ENCODE measurements around the gene SDE2. TPM values are rescaled to one million over a fixed set of nuclear protein-coding genes. Genes with fewer than 3 reads are reported as not detected.

Gene SDE2
- total and polyA plus RNA-seq, 10 of the 15 experiments (the other 5 are each of a cell fraction or from before 2014, with no cell fraction given) = 2.7 to 19.4 (median 12.6) TPM

DNA sequence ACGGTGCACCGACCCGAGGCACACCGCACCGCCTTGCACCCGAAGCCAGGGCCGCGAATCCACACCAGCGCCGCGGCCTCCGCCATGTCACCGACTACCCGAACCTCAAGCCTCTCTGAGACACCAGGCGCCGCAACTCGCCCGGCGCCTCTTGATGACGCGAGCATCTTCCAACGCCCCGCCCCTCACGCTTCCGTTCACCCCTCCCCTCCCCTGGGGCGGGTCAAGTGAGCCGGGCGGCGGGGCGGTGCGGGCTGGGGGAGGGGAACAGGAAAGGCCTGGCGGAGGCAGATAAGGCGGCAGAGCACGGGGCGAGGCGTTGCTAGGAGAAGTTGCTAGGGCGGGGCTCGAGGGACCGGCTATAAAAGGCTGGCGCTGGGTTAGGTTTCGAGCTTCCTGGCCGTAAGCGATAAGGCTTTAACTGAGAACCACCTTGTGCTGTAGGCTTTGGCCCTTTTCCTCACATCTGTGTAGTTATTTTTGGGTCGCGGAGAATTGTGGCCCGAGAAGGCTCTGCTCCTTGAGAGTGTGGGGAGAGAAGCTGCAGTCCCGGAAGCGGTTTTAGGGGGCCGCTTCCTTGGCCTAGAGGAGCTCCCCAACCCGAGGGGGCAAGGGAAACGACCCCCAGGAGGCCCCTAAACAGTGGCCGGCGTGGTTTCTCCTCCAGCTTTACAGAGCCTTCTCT is at the start of gene SDE2 (continued):
- TF ChIP-seq CBX3 (IDR thresholded peaks at IDR 0.05; ENCODE audit: borderline replicate concordance, low read depth) (no peak), ZNF217 (IDR thresholded peaks at IDR 0.05) (0 out of 2 replicates have a peak, but pooled peaks have one; percentile 22), SPI1 (IDR thresholded peaks at IDR 0.05; ENCODE audit: borderline replicate concordance, insufficient read depth, low read depth, low read length) (no peak)
- TF ChIP-seq, protein P1, sequence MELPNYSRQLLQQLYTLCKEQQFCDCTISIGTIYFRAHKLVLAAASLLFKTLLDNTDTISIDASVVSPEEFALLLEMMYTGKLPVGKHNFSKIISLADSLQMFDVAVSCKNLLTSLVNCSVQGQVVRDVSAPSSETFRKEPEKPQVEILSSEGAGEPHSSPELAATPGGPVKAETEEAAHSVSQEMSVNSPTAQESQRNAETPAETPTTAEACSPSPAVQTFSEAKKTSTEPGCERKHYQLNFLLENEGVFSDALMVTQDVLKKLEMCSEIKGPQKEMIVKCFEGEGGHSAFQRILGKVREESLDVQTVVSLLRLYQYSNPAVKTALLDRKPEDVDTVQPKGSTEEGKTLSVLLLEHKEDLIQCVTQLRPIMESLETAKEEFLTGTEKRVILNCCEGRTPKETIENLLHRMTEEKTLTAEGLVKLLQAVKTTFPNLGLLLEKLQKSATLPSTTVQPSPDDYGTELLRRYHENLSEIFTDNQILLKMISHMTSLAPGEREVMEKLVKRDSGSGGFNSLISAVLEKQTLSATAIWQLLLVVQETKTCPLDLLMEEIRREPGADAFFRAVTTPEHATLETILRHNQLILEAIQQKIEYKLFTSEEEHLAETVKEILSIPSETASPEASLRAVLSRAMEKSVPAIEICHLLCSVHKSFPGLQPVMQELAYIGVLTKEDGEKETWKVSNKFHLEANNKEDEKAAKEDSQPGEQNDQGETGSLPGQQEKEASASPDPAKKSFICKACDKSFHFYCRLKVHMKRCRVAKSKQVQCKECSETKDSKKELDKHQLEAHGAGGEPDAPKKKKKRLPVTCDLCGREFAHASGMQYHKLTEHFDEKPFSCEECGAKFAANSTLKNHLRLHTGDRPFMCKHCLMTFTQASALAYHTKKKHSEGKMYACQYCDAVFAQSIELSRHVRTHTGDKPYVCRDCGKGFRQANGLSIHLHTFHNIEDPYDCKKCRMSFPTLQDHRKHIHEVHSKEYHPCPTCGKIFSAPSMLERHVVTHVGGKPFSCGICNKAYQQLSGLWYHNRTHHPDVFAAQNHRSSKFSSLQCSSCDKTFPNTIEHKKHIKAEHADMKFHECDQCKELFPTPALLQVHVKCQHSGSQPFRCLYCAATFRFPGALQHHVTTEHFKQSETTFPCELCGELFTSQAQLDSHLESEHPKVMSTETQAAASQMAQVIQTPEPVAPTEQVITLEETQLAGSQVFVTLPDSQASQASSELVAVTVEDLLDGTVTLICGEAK (IDR thresholded peaks at IDR 0.05; ENCODE audit: borderline replicate concordance) = peak; percentile 61; the same call in 1 of the 2 replicates
- TF ChIP-seq, protein P2, sequence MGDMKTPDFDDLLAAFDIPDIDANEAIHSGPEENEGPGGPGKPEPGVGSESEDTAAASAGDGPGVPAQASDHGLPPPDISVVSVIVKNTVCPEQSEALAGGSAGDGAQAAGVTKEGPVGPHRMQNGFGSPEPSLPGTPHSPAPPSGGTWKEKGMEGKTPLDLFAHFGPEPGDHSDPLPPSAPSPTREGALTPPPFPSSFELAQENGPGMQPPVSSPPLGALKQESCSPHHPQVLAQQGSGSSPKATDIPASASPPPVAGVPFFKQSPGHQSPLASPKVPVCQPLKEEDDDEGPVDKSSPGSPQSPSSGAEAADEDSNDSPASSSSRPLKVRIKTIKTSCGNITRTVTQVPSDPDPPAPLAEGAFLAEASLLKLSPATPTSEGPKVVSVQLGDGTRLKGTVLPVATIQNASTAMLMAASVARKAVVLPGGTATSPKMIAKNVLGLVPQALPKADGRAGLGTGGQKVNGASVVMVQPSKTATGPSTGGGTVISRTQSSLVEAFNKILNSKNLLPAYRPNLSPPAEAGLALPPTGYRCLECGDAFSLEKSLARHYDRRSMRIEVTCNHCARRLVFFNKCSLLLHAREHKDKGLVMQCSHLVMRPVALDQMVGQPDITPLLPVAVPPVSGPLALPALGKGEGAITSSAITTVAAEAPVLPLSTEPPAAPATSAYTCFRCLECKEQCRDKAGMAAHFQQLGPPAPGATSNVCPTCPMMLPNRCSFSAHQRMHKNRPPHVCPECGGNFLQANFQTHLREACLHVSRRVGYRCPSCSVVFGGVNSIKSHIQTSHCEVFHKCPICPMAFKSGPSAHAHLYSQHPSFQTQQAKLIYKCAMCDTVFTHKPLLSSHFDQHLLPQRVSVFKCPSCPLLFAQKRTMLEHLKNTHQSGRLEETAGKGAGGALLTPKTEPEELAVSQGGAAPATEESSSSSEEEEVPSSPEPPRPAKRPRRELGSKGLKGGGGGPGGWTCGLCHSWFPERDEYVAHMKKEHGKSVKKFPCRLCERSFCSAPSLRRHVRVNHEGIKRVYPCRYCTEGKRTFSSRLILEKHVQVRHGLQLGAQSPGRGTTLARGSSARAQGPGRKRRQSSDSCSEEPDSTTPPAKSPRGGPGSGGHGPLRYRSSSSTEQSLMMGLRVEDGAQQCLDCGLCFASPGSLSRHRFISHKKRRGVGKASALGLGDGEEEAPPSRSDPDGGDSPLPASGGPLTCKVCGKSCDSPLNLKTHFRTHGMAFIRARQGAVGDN (IDR thresholded peaks at IDR 0.05) = peak; percentile 95
- TF ChIP-seq, protein P3, sequence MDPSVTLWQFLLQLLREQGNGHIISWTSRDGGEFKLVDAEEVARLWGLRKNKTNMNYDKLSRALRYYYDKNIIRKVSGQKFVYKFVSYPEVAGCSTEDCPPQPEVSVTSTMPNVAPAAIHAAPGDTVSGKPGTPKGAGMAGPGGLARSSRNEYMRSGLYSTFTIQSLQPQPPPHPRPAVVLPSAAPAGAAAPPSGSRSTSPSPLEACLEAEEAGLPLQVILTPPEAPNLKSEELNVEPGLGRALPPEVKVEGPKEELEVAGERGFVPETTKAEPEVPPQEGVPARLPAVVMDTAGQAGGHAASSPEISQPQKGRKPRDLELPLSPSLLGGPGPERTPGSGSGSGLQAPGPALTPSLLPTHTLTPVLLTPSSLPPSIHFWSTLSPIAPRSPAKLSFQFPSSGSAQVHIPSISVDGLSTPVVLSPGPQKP (IDR thresholded peaks at IDR 0.05; ENCODE audit: low read depth, low read length) = peak; percentile 68; the same call in 1 of the 2 replicates
- TF ChIP-seq, protein P4, sequence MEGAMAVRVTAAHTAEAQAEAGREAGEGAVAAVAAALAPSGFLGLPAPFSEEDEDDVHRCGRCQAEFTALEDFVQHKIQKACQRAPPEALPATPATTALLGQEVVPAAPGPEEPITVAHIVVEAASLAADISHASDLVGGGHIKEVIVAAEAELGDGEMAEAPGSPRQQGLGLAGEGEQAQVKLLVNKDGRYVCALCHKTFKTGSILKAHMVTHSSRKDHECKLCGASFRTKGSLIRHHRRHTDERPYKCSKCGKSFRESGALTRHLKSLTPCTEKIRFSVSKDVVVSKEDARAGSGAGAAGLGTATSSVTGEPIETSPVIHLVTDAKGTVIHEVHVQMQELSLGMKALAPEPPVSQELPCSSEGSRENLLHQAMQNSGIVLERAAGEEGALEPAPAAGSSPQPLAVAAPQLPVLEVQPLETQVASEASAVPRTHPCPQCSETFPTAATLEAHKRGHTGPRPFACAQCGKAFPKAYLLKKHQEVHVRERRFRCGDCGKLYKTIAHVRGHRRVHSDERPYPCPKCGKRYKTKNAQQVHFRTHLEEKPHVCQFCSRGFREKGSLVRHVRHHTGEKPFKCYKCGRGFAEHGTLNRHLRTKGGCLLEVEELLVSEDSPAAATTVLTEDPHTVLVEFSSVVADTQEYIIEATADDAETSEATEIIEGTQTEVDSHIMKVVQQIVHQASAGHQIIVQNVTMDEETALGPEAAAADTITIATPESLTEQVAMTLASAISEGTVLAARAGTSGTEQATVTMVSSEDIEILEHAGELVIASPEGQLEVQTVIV (IDR thresholded peaks at IDR 0.05; ENCODE audit: borderline replicate concordance, partially characterized antibody) = peak; percentile 24
- TF ChIP-seq, protein P5, sequence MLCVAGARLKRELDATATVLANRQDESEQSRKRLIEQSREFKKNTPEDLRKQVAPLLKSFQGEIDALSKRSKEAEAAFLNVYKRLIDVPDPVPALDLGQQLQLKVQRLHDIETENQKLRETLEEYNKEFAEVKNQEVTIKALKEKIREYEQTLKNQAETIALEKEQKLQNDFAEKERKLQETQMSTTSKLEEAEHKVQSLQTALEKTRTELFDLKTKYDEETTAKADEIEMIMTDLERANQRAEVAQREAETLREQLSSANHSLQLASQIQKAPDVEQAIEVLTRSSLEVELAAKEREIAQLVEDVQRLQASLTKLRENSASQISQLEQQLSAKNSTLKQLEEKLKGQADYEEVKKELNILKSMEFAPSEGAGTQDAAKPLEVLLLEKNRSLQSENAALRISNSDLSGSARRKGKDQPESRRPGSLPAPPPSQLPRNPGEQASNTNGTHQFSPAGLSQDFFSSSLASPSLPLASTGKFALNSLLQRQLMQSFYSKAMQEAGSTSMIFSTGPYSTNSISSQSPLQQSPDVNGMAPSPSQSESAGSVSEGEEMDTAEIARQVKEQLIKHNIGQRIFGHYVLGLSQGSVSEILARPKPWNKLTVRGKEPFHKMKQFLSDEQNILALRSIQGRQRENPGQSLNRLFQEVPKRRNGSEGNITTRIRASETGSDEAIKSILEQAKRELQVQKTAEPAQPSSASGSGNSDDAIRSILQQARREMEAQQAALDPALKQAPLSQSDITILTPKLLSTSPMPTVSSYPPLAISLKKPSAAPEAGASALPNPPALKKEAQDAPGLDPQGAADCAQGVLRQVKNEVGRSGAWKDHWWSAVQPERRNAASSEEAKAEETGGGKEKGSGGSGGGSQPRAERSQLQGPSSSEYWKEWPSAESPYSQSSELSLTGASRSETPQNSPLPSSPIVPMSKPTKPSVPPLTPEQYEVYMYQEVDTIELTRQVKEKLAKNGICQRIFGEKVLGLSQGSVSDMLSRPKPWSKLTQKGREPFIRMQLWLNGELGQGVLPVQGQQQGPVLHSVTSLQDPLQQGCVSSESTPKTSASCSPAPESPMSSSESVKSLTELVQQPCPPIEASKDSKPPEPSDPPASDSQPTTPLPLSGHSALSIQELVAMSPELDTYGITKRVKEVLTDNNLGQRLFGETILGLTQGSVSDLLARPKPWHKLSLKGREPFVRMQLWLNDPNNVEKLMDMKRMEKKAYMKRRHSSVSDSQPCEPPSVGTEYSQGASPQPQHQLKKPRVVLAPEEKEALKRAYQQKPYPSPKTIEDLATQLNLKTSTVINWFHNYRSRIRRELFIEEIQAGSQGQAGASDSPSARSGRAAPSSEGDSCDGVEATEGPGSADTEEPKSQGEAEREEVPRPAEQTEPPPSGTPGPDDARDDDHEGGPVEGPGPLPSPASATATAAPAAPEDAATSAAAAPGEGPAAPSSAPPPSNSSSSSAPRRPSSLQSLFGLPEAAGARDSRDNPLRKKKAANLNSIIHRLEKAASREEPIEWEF (IDR thresholded peaks at IDR 0.05; ENCODE audit: insufficient replicate concordance, low read depth, low read length) = no peak
